ENCODE data around the gene IL12RB2.

DNA sequence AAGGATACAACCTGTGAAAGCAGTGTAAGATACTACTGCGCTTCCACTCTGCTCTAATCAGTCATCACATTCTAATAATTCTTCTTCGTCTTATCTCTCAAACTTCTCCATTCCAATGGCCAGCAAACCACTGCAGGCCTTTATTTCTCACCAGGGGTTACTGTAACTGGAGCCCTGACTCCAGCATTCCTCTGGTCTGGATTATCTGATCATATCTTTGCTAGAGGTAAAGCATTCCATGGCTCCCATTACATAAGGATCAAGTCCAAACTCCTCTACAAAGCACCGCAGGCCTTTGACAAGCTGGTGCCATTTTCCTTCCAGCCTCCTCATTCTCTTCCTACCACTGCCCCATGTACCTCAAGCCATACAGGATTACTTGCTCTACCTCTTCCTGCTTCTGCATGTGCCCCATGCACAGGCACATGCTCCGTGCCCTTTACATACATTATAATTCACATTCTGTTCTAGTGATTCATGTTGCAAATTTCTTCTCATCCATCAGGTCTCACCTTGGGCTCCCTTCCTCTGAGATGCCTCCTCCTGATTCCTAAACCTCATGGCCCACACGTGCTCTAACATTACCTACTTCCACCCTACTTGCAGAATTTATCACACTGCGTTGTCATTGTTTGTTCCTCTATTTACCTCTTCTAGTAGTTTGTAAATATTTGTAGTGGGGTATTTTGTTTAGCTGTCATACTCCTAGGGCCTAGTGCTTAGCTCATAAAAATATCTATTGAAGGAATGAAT is 131.8 kb downstream of the IL12RB2 start:
- TF ChIP-seq, protein P1, sequence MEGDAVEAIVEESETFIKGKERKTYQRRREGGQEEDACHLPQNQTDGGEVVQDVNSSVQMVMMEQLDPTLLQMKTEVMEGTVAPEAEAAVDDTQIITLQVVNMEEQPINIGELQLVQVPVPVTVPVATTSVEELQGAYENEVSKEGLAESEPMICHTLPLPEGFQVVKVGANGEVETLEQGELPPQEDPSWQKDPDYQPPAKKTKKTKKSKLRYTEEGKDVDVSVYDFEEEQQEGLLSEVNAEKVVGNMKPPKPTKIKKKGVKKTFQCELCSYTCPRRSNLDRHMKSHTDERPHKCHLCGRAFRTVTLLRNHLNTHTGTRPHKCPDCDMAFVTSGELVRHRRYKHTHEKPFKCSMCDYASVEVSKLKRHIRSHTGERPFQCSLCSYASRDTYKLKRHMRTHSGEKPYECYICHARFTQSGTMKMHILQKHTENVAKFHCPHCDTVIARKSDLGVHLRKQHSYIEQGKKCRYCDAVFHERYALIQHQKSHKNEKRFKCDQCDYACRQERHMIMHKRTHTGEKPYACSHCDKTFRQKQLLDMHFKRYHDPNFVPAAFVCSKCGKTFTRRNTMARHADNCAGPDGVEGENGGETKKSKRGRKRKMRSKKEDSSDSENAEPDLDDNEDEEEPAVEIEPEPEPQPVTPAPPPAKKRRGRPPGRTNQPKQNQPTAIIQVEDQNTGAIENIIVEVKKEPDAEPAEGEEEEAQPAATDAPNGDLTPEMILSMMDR (conservative IDR thresholded peaks at IDR 0.05; ENCODE audit: low read depth in 2 of 2) = no peak
- no peak for TF ChIP-seq REST (IDR thresholded peaks at IDR 0.05; ENCODE audit: unreplicated experiment)
- TF ChIP-seq EZH2 (IDR thresholded peaks at IDR 0.05; ENCODE audit: low read depth, unreplicated experiment) = no peak
- no peak for TF ChIP-seq STAT1 (IDR thresholded peaks at IDR 0.05; ENCODE audit: unreplicated experiment)
